Measurements from ENCODE around the gene ACSM6. TPM values are rescaled to one million over a fixed set of nuclear protein-coding genes. Genes with fewer than 3 reads are reported as not detected.
"Not testable (repeated sequence)": the region's sequence is repeated elsewhere in the genome, so short reads cannot be mapped to it uniquely, and the experiment has no call there.

The ACSM6 gene
- polyA plus RNA-seq, 1 experiment: not detected

GRCh38 chr10:95234951-95235350 lies 40.9 kb downstream of the ACSM6 start:
- no peak overlapping the region for H3K4me3 ChIP-seq (ENCODE audit: low read depth, low read length)
- POLR2A ChIA-PET: no interaction called here
- DNase-seq (ENCODE audit: low read depth, low spot score): no peak
- H3K27ac ChIP-seq (ENCODE audit: low read depth, low read length): no peak overlapping the region
- H3K27me3 ChIP-seq (ENCODE audit: control insufficient read depth, insufficient read depth, low read length): no peaks in the 10 kb centered on the region
- CTCF ChIA-PET: interaction anchor here (1.3 to 18.8 kb wide), 4 partner anchors 10 to 195 kb away, joined by 3 to 507 read pairs (median 39); no protein-coding TSS in a partner anchor
- H3K9me3 ChIP-seq (ENCODE audit: control insufficient read depth, insufficient read depth, low read length): peaks cover 17% of the 10 kb centered on the region
- TF ChIP-seq CTCF (IDR thresholded peaks at IDR 0.05; ENCODE audit: low read depth, low read length): no peak

- TF ChIP-seq CTCF (IDR thresholded peaks at IDR 0.05; ENCODE audit: low read depth, low read length): no peak
- Histone ChIP-seq H3K27me3 (ENCODE audit: control insufficient read depth, insufficient read depth, low read length) (no peaks in the 10 kb centered on the region), H3K27ac (ENCODE audit: low read depth, low read length) (peak overlapping the region; percentile 47), H3K9me3 (ENCODE audit: control insufficient read depth, insufficient read depth, low read length) (peaks cover 12% of the 10 kb centered on the region), H3K4me3 (ENCODE audit: low read depth, low read length) (no peak overlapping the region)
- DNase-seq (ENCODE audit: low read depth, low spot score): no peak
- CTCF ChIA-PET: interaction anchor here (0.7 to 18.8 kb wide), 4 partner anchors 9 to 241 kb away, joined by 3 to 507 read pairs (median 39); no protein-coding TSS in a partner anchor
- POLR2A ChIA-PET: interaction anchor here (0.7 kb wide), 1 partner anchor 8 kb away, joined by 3 read pairs; no protein-coding TSS in a partner anchor
These were observed 41.6 kb downstream of the ACSM6 start for GRCh38 chr10:95235676-95236067.

GRCh38 chr10:95236068-95236903 lies 42.2 kb downstream of the ACSM6 start:
- Histone ChIP-seq H3K4me3 (ENCODE audit: low read depth, low read length) (no peak overlapping the region), H3K27me3 (ENCODE audit: control insufficient read depth, insufficient read depth, low read length) (no peaks in the 10 kb centered on the region), H3K9me3 (ENCODE audit: control insufficient read depth, insufficient read depth, low read length) (peaks cover 7% of the 10 kb centered on the region), H3K27ac (ENCODE audit: low read depth, low read length) (peak overlapping the region; percentile 77)
- DNase-seq (ENCODE audit: low read depth, low spot score): no peak
- ChIA-PET CTCF (interaction anchor here (0.7 to 18.8 kb wide), 5 partner anchors 8 to 242 kb away, joined by 3 to 507 read pairs (median 9); no protein-coding TSS in a partner anchor), POLR2A (interaction anchor here (0.7 kb wide), 1 partner anchor 9 kb away, joined by 3 read pairs; no protein-coding TSS in a partner anchor)
- TF ChIP-seq CTCF (IDR thresholded peaks at IDR 0.05; ENCODE audit: low read depth, low read length): no peak

- ChIA-PET POLR2A (no interaction called here), CTCF (interaction anchor here (0.8 to 18.8 kb wide), 5 partner anchors 7 to 123 kb away, joined by 3 to 507 read pairs (median 9); no protein-coding TSS in a partner anchor)
- Histone ChIP-seq H3K4me3 (ENCODE audit: low read depth, low read length) (no peak overlapping the region), H3K27me3 (ENCODE audit: control insufficient read depth, insufficient read depth, low read length) (no peaks in the 10 kb centered on the region), H3K27ac (ENCODE audit: low read depth, low read length) (no peak overlapping the region), H3K9me3 (ENCODE audit: control insufficient read depth, insufficient read depth, low read length) (no peaks in the 10 kb centered on the region; the same call in 1 of the 2 replicates)
- TF ChIP-seq CTCF (IDR thresholded peaks at IDR 0.05; ENCODE audit: low read depth, low read length): no peak
- no peak for DNase-seq (ENCODE audit: low read depth, low spot score)
These were observed 43.5 kb downstream of the ACSM6 start for GRCh38 chr10:95237376-95238170.

- DNase-seq (ENCODE audit: low read depth, low spot score); POLR2A ChIA-PET; H3K9me3 ChIP-seq (ENCODE audit: control insufficient read depth, insufficient read depth, low read length); H3K27ac ChIP-seq (ENCODE audit: low read depth, low read length); H3K27me3 ChIP-seq (ENCODE audit: control insufficient read depth, insufficient read depth, low read length); H3K4me3 ChIP-seq (ENCODE audit: low read depth, low read length): not testable (repeated sequence)
- CTCF ChIA-PET: interaction anchor here (0.6 to 18.8 kb wide), 2 partner anchors 13 to 121 kb away, joined by 3 to 507 read pairs; no protein-coding TSS in a partner anchor
These were observed 46.1 kb downstream of the ACSM6 start for GRCh38 chr10:95240096-95240495.
